WTC11 (cell line): Measurements from ENCODE around the gene CLMP. TPM values are rescaled to one million over a fixed set of nuclear protein-coding genes. Genes with fewer than 3 reads are reported as not detected.

Experiments
- ATAC-seq: fragments of 200-7000 bp; cut with Tn5 transposase; 2 replicates; pipeline ENCODE4 v1.10.0; 2021; ENCODE audit warnings: mild to moderate bottlenecking, moderate library complexity
- CTCF ChIA-PET: fragments of 300-600 bp; sonication (Branson Sonifier 250); formaldehyde crosslinking; loops from one replicate; lab custom pipeline; 2021; ENCODE audit warnings: antibody characterized with exemption; lab: Charles Lee
- POLR2A ChIA-PET: fragments of 350-600 bp; sonication (Branson Sonifier 250); formaldehyde crosslinking; loops from one replicate; lab custom pipeline; 2021; ENCODE audit warnings: antibody characterized with exemption; lab: Charles Lee
- DNase-seq: peaks from one replicate; pipeline ENCODE4 v3.0.0; 2021; ENCODE audit warnings: low spot score
- H3K27ac Mint-ChIP-seq: 2 replicates; pipeline ENCODE4 v1.8.0; 2021; ENCODE audit warnings: mixed read lengths
- H3K27me3 Mint-ChIP-seq: 2 replicates; pipeline ENCODE4 v1.8.0; 2021; ENCODE audit warnings: low read depth, mild to moderate bottlenecking, moderate library complexity, mixed read lengths
- H3K36me3 Mint-ChIP-seq: 2 replicates; pipeline ENCODE4 v1.8.0; 2021; ENCODE audit warnings: mixed read lengths
- H3K4me1 Mint-ChIP-seq: 2 replicates; pipeline ENCODE4 v1.8.0; 2022; ENCODE audit warnings: mixed read lengths
- H3K4me3 Mint-ChIP-seq: 2 replicates; pipeline ENCODE4 v1.8.0; 2021; ENCODE audit warnings: mild to moderate bottlenecking, moderate library complexity, mixed read lengths
- H3K9me3 Mint-ChIP-seq: 2 replicates; pipeline ENCODE4 v1.8.0; 2021; ENCODE audit warnings: mixed read lengths
- CREM ChIP-seq: sonication (generic); formaldehyde crosslinking; IDR thresholded peaks from 2 replicates; pipeline ENCODE4 v1.8.1; 2022; ENCODE audit warnings: mild to moderate bottlenecking, missing genetic modification reagents, moderate library complexity
- FOXP1 ChIP-seq: sonication (generic); formaldehyde crosslinking; IDR thresholded peaks from 2 replicates; pipeline ENCODE4 v1.8.0; 2022; ENCODE audit warnings: missing genetic modification reagents, mild to moderate bottlenecking, moderate library complexity, borderline replicate concordance
- HMGA2 ChIP-seq: fragments of 250-450 bp; sonication (Bioruptor Pico); IDR thresholded peaks from 2 replicates; pipeline ENCODE4 v1.4.0; 2021; ENCODE audit warnings: mild to moderate bottlenecking, moderate library complexity
- JUN ChIP-seq: sonication (generic); formaldehyde crosslinking; IDR thresholded peaks from 2 replicates; pipeline ENCODE4 v1.8.0; 2023; ENCODE audit warnings: mild to moderate bottlenecking, missing genetic modification reagents
- KAT7 ChIP-seq: sonication (generic); formaldehyde crosslinking; IDR thresholded peaks from 2 replicates; pipeline ENCODE4 v1.8.1; 2023; ENCODE audit warnings: missing genetic modification reagents, mild to moderate bottlenecking, borderline replicate concordance
- ZNF671 ChIP-seq: fragments of 250-450 bp; sonication (Bioruptor Pico); IDR thresholded peaks from 2 replicates; pipeline ENCODE4 v1.8.0; 2021; ENCODE audit warnings: mild to moderate bottlenecking
- total RNA-seq: library from RNA; stranded (reverse); gene quantifications from 3 replicates; pipeline ENCODE4 v1.2.3, GENCODE V29; 2021
- TF ChIP-seq, protein P1 (sequence below): sonication (generic); formaldehyde crosslinking; IDR thresholded peaks from 2 replicates; pipeline ENCODE4 v1.8.1; 2023; ENCODE audit warnings: mild to moderate bottlenecking, missing genetic modification reagents, moderate library complexity
- TF ChIP-seq, protein P2 (sequence below): sonication (generic); formaldehyde crosslinking; conservative IDR thresholded peaks from 2 replicates; pipeline ENCODE4 v1.8.1; 2023; ENCODE audit warnings: mild to moderate bottlenecking, low read depth, missing genetic modification reagents, moderate library complexity
- TF ChIP-seq, protein P3 (sequence below): sonication (generic); formaldehyde crosslinking; IDR thresholded peaks from 2 replicates; pipeline ENCODE4 v1.8.0; 2023; ENCODE audit warnings: missing genetic modification reagents, mild to moderate bottlenecking, borderline replicate concordance
- TF ChIP-seq, protein P4 (sequence below): fragments of 200-600 bp; IDR thresholded peaks from 2 replicates; pipeline ENCODE4 v1.8.0; 2022; ENCODE audit warnings: antibody characterized with exemption

Gene CLMP
- total RNA-seq, 1 experiment from 2014 or later, result 20.0 TPM

DNA sequence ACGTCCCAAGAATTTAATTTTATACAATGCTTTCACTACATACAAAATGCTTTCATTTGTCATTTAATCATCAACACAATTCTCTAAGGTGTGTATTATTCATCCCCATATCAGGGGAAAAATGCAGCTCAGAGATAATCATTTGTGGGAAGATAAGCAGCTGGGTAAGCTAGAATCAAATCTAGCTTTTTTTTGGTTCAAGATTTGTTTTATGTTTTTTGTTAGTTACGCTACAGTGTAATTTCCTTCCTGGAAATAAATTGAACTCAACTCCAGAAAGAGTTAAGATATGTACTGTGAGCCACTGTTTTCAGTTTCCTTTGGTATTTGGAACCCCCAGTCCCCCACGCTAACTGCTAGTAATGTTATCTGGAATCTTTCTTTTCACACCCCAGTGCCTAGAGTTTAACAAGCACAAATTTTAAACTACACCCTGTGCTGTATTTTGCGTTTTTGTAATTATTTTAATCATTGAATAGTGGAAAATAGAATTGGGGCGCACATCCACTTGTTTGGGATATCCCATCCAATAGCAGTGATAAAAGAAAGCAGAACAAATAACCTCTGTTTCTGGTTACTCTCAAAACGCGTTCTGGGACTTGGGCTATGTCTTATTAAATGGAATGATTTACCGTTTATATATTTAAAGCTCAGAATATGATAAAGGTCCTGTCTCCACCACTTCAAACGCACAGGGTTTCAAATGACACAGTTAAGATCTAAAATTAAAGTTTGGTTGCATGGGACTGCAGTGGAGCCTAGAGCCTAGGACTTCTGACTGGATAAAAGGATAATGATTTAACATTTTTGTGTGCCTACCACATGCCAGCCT lies 131.0 kb downstream of the CLMP start:
- Mint-ChIP-seq H3K27me3 (no peaks in the 10 kb centered on the region), H3K4me1 (peaks cover 43% of the 10 kb centered on the region), H3K27ac (peak overlapping the region; percentile 99), H3K4me3 (peak overlapping the region; percentile 96), H3K36me3 (peaks cover 31% of the 10 kb centered on the region), H3K9me3 (no peaks in the 10 kb centered on the region)
- TF ChIP-seq, protein P1, sequence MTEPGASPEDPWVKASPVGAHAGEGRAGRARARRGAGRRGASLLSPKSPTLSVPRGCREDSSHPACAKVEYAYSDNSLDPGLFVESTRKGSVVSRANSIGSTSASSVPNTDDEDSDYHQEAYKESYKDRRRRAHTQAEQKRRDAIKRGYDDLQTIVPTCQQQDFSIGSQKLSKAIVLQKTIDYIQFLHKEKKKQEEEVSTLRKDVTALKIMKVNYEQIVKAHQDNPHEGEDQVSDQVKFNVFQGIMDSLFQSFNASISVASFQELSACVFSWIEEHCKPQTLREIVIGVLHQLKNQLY, result no peak
- TF ChIP-seq JUN (CRISPR knock-in tag) (no peak), ZNF671 (CRISPR knock-in tag) (no peak)
- DNase-seq (no peak), ATAC-seq (no peak)
- ChIA-PET CTCF (interaction anchor here (2.4 kb wide), 1 partner anchor 11 kb away, joined by 27 read pairs; no protein-coding TSS in a partner anchor), POLR2A (no interaction called here)

DNA sequence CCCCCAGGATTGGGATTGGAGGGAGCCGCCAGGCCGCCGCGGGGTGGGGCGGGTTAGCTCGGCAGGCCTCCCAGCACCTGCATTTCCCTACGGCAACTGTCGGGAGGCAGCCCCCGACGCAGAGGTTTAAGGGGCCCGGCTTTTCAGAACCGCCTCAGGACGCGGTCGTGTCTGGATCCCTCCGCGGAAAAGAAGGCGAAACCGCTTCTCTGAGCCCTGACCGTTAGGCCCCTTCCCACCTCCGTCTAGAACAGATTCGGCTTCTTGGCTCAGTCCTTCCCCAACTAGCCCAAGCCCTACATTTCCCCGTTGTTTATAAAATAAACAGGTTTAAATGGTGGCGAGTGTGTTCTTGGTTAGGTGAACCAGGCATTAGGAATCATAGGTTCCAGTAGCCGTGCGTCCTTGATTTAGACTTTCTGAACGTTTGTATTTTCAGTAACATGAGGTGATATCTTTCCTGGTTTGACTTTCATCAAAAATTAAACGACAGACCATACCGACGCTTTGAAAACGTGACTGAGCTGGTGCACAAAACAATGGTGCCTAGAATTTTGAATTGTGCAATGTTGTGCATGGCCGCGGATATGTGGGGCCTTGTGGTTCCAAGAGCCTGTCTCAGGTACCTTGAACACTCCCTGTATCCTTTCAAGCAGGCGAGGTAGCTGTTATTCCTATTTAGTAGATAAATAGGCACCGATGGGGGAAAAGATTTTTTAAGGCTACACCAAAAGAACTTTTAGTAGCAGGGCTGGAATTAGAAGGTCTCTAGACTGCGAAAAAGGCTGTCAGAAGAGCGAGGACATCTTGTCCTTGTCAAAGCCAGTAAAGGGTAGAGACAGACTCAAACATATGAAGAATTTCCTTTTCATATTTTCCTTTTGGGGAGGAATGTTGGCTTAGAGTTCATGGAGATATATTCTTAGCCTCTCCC lies 131.9 kb downstream of the CLMP start:
- CTCF ChIA-PET, result interaction anchor here (0.8 to 2.4 kb wide), 4 partner anchors 10 to 416 kb away, joined by 3 to 27 read pairs (median 3); no protein-coding TSS in a partner anchor
- TF ChIP-seq, protein P2, sequence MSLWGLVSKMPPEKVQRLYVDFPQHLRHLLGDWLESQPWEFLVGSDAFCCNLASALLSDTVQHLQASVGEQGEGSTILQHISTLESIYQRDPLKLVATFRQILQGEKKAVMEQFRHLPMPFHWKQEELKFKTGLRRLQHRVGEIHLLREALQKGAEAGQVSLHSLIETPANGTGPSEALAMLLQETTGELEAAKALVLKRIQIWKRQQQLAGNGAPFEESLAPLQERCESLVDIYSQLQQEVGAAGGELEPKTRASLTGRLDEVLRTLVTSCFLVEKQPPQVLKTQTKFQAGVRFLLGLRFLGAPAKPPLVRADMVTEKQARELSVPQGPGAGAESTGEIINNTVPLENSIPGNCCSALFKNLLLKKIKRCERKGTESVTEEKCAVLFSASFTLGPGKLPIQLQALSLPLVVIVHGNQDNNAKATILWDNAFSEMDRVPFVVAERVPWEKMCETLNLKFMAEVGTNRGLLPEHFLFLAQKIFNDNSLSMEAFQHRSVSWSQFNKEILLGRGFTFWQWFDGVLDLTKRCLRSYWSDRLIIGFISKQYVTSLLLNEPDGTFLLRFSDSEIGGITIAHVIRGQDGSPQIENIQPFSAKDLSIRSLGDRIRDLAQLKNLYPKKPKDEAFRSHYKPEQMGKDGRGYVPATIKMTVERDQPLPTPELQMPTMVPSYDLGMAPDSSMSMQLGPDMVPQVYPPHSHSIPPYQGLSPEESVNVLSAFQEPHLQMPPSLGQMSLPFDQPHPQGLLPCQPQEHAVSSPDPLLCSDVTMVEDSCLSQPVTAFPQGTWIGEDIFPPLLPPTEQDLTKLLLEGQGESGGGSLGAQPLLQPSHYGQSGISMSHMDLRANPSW (CRISPR knock-in tag), result no peak
- TF ChIP-seq FOXP1 (CRISPR knock-in tag), result 0 out of 2 replicates have a peak, but pooled peaks have one; percentile 5
- TF ChIP-seq, protein P3, sequence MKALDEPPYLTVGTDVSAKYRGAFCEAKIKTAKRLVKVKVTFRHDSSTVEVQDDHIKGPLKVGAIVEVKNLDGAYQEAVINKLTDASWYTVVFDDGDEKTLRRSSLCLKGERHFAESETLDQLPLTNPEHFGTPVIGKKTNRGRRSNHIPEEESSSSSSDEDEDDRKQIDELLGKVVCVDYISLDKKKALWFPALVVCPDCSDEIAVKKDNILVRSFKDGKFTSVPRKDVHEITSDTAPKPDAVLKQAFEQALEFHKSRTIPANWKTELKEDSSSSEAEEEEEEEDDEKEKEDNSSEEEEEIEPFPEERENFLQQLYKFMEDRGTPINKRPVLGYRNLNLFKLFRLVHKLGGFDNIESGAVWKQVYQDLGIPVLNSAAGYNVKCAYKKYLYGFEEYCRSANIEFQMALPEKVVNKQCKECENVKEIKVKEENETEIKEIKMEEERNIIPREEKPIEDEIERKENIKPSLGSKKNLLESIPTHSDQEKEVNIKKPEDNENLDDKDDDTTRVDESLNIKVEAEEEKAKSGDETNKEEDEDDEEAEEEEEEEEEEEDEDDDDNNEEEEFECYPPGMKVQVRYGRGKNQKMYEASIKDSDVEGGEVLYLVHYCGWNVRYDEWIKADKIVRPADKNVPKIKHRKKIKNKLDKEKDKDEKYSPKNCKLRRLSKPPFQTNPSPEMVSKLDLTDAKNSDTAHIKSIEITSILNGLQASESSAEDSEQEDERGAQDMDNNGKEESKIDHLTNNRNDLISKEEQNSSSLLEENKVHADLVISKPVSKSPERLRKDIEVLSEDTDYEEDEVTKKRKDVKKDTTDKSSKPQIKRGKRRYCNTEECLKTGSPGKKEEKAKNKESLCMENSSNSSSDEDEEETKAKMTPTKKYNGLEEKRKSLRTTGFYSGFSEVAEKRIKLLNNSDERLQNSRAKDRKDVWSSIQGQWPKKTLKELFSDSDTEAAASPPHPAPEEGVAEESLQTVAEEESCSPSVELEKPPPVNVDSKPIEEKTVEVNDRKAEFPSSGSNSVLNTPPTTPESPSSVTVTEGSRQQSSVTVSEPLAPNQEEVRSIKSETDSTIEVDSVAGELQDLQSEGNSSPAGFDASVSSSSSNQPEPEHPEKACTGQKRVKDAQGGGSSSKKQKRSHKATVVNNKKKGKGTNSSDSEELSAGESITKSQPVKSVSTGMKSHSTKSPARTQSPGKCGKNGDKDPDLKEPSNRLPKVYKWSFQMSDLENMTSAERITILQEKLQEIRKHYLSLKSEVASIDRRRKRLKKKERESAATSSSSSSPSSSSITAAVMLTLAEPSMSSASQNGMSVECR (CRISPR knock-in tag), result no peak
- TF ChIP-seq, protein P4, sequence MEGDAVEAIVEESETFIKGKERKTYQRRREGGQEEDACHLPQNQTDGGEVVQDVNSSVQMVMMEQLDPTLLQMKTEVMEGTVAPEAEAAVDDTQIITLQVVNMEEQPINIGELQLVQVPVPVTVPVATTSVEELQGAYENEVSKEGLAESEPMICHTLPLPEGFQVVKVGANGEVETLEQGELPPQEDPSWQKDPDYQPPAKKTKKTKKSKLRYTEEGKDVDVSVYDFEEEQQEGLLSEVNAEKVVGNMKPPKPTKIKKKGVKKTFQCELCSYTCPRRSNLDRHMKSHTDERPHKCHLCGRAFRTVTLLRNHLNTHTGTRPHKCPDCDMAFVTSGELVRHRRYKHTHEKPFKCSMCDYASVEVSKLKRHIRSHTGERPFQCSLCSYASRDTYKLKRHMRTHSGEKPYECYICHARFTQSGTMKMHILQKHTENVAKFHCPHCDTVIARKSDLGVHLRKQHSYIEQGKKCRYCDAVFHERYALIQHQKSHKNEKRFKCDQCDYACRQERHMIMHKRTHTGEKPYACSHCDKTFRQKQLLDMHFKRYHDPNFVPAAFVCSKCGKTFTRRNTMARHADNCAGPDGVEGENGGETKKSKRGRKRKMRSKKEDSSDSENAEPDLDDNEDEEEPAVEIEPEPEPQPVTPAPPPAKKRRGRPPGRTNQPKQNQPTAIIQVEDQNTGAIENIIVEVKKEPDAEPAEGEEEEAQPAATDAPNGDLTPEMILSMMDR, result no peak
- no peak for TF ChIP-seq CREM
- peak; percentile 32; the same call in 1 of the 2 replicates for TF ChIP-seq HMGA2
- TF ChIP-seq KAT7 (CRISPR knock-in tag), result peak; percentile 80; the same call in 1 of the 2 replicates
- Mint-ChIP-seq H3K27me3 (no peaks in the 10 kb centered on the region), H3K27ac (peak overlapping the region; percentile 99), H3K4me1 (peaks cover 52% of the 10 kb centered on the region), H3K36me3 (peaks cover 40% of the 10 kb centered on the region), H3K4me3 (peak overlapping the region; percentile 96), H3K9me3 (no peaks in the 10 kb centered on the region)
- no peak for DNase-seq
- POLR2A ChIA-PET, result interaction anchor here (1.0 to 1.3 kb wide), 2 partner anchors 10 to 184 kb away, joined by 5 read pairs; no protein-coding TSS in a partner anchor
- peak; percentile 0 for ATAC-seq
